OCI-LY3 (cell line): Measurements from ENCODE around the gene WDR37.

Experiments
- H2AFZ ChIP-seq: fragments of 200-600, 300-600 bp; shearing (Covaris generic); 2 replicates; pipeline ENCODE4 v1.6.0; 2014; ENCODE audit warnings: antibody characterized with exemption, low read depth, low read length
- H3K27ac ChIP-seq: fragments of 200-600, 300-600 bp; sonication (generic); 2 replicates; pipeline ENCODE4 v1.5.1; 2014; ENCODE audit warnings: mild to moderate bottlenecking, low read length, moderate library complexity, mixed read lengths
- H3K27me3 ChIP-seq: fragments of 200-600, 300-600 bp; sonication (generic); 2 replicates; pipeline ENCODE4 v1.6.1; 2014; ENCODE audit warnings: low read depth, low read length, mixed read lengths
- H3K36me3 ChIP-seq: fragments of 200-600, 300-600 bp; sonication (generic); replicated peaks from 2 replicates; pipeline ENCODE3; 2014; ENCODE audit warnings: low read depth, low read length, mixed read lengths
- H3K4me1 ChIP-seq: fragments of 300-600, 200-600 bp; sonication (generic); 2 replicates; pipeline ENCODE4 v1.6.1; 2014; ENCODE audit warnings: low read length, mixed read lengths
- H3K4me2 ChIP-seq: fragments of 200-600, 300-600 bp; sonication (generic); 2 replicates; pipeline ENCODE4 v1.6.1; 2014; ENCODE audit warnings: low read length, mixed read lengths
- H3K4me3 ChIP-seq: fragments of 300-600, 200-600 bp; sonication (generic); 2 replicates; pipeline ENCODE4 v1.5.1; 2014; ENCODE audit warnings: antibody characterized with exemption, mild to moderate bottlenecking, low read length, moderate library complexity
- H3K79me2 ChIP-seq: fragments of 300-600, 200-600 bp; shearing (Covaris generic); 2 replicates; pipeline ENCODE4 v1.6.1; 2014; ENCODE audit warnings: mild to moderate bottlenecking, low read length, mixed read lengths
- H3K9ac ChIP-seq: fragments of 300-600, 200-600 bp; shearing (Covaris generic); 2 replicates; pipeline ENCODE4 v1.6.0; 2014; ENCODE audit warnings: mild to moderate bottlenecking, low read length, moderate library complexity
- H3K9me3 ChIP-seq: fragments of 200-600, 300-600 bp; shearing (Covaris generic); 2 replicates; pipeline ENCODE4 v1.6.1; 2014; ENCODE audit warnings: low read length, mixed read lengths; ENCODE audit not compliant: insufficient read depth
- H4K20me1 ChIP-seq: fragments of 200-600, 300-600 bp; sonication (generic); 2 replicates; pipeline ENCODE4 v1.6.1; 2016; ENCODE audit warnings: low read length, mixed read lengths; ENCODE audit not compliant: insufficient read depth
- CTCF ChIP-seq: fragments of 200-600, 300-600 bp; sonication (generic); IDR thresholded peaks from 2 replicates; pipeline ENCODE4 v1.5.1; 2014; ENCODE audit warnings: antibody characterized with exemption, low read length, low read depth
- EZH2phosphoT487 ChIP-seq: fragments of 200-600 bp; shearing (Covaris generic); IDR thresholded peaks from 2 replicates; pipeline ENCODE4 v1.6.1; 2018; ENCODE audit warnings: antibody characterized with exemption, mixed run types, low read depth

WDR37 gene

GRCh38 chr10:1090696-1091095 lies 34.5 kb downstream of the WDR37 start:
- no peaks in the 10 kb centered on the region for H3K79me2 ChIP-seq
- H2AFZ ChIP-seq: no peak overlapping the region
- H3K9me3 ChIP-seq: no peaks in the 10 kb centered on the region
- H3K36me3 ChIP-seq: peaks cover 5% of the 10 kb centered on the region
- no peak overlapping the region for H3K4me3 ChIP-seq
- TF ChIP-seq CTCF (no peak), EZH2phosphoT487 (no peak)
- no peaks in the 10 kb centered on the region for H3K27me3 ChIP-seq
- H3K4me1 ChIP-seq: no peaks in the 10 kb centered on the region
- no peak overlapping the region for H3K27ac ChIP-seq
- H3K4me2 ChIP-seq: no peak overlapping the region
- H3K9ac ChIP-seq: no peak overlapping the region
- no peaks in the 10 kb centered on the region for H4K20me1 ChIP-seq

GRCh38 chr10:1093696-1094095 lies 37.5 kb downstream of the WDR37 start:
- H3K9ac ChIP-seq: no peak overlapping the region
- H3K4me3 ChIP-seq: no peak overlapping the region
- H4K20me1 ChIP-seq: no peaks in the 10 kb centered on the region
- no peaks in the 10 kb centered on the region for H3K36me3 ChIP-seq
- H3K27ac ChIP-seq: no peak overlapping the region
- no peaks in the 10 kb centered on the region for H3K79me2 ChIP-seq
- H3K4me1 ChIP-seq: no peaks in the 10 kb centered on the region
- H3K9me3 ChIP-seq: no peaks in the 10 kb centered on the region
- no peak for TF ChIP-seq CTCF
- no peak for TF ChIP-seq EZH2phosphoT487
- no peak overlapping the region for H2AFZ ChIP-seq
- no peaks in the 10 kb centered on the region for H3K27me3 ChIP-seq
- H3K4me2 ChIP-seq: no peak overlapping the region

DNA sequence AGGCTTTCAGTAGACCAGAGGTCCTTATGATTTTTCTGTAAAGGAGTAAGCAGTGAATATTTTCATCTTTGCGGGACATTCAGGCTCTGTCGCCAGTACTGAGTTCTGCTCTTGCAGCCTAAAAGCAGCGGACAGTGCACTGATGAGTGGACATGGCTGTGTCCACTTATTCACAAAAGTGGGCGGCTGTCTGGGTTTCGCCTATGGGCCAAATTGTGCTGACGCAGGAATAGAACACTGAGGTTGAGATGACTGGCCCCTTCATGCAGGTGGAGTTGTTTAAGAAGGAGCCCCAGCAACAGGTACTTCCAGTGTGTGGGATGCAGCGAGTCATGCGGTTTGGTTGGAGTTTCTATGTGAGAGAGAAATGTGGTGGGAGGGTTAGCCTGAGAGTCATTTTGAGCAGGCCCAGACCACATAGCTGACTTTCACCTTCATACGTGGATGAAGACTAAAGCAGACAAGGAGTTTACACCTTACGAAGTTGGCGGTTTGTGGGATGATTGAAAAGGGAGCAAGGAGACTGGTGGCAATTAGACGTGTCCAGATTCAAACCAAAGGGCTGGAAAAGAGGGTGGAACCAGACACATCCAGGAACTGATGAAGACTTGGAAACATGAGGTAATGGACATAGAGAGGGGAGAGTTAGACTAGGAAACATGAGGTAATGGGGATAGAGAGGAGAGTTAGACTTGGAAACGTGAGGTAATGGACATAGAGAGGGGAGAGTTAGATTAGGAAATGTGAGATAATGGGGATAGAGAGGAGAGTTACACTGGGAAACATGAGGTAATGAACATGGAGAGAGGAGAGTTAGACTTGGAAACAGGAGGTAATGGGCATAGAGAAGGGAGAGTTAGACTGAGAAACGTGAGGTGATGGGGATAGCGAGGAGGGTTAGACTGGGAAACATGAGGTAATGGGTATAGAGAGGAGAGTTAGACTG lies 38.2 kb downstream of the WDR37 start:
- Histone ChIP-seq H3K27ac (no peak overlapping the region), H3K79me2 (no peaks in the 10 kb centered on the region), H3K9me3 (no peaks in the 10 kb centered on the region), H4K20me1 (no peaks in the 10 kb centered on the region), H3K9ac (no peak overlapping the region), H3K36me3 (no peaks in the 10 kb centered on the region), H3K27me3 (no peaks in the 10 kb centered on the region), H2AFZ (no peak overlapping the region), H3K4me1 (no peaks in the 10 kb centered on the region), H3K4me3 (no peak overlapping the region), H3K4me2 (no peak overlapping the region)
- TF ChIP-seq CTCF (no peak), EZH2phosphoT487 (no peak)

DNA sequence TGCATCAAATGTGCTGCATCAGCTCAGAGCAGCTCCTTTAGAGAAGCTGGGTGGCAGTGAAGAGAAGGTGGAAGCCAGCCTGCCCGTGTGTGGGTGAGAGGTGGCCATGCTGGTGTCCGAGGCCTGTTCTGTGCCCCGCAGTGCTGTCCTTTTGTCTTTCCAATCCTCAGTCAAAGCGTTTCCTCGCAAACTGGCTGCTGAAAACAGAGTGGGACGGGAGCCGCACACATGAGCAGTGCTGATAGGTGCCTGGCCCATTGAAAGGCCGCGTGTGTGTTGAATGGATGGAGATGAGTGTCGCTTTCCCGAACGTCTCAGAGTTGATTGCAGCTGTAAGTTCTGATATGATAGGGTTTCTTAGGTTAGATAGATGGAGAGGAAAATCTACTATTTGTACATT lies 39.3 kb downstream of the WDR37 start:
- H3K9ac ChIP-seq: no peak overlapping the region
- no peaks in the 10 kb centered on the region for H3K36me3 ChIP-seq
- no peaks in the 10 kb centered on the region for H4K20me1 ChIP-seq
- no peaks in the 10 kb centered on the region for H3K79me2 ChIP-seq
- TF ChIP-seq CTCF (no peak), EZH2phosphoT487 (no peak)
- H3K9me3 ChIP-seq: no peaks in the 10 kb centered on the region
- no peak overlapping the region for H3K4me2 ChIP-seq
- H2AFZ ChIP-seq: no peak overlapping the region
- no peaks in the 10 kb centered on the region for H3K4me1 ChIP-seq
- no peak overlapping the region for H3K4me3 ChIP-seq
- H3K27me3 ChIP-seq: no peaks in the 10 kb centered on the region
- no peak overlapping the region for H3K27ac ChIP-seq
